Gastrocnemius medialis (tissue), 4 donors: Measurements from ENCODE around the gene CCDC85C.

ENCODE experiments used
- POLR2A ChIP-seq, 2 donors: fragments of 450-650 bp; IDR thresholded peaks; one replicate each; pipeline ENCODE4 v1.6.1; 2017; ENCODE audit warnings: antibody characterized with exemption in 2 of 2, mild to moderate bottlenecking in 2 of 2, moderate library complexity in 2 of 2
- TF ChIP-seq, protein P1 (sequence below), 5 experiments: fragments of 450-650 bp in 3 of 5; fragments of 200-600 bp in 2 of 5; sonication (generic) in 2 of 5; IDR thresholded peaks in 4 of 5; conservative IDR thresholded peaks in 1 of 5; 1 replicate in 4 of 5; 2 replicates in 1 of 5; pipeline ENCODE4 v1.5.1; 2016 to 2019; ENCODE audit warnings: antibody characterized with exemption in 5 of 5, mild to moderate bottlenecking in 3 of 5, moderate library complexity in 3 of 5

DNA sequence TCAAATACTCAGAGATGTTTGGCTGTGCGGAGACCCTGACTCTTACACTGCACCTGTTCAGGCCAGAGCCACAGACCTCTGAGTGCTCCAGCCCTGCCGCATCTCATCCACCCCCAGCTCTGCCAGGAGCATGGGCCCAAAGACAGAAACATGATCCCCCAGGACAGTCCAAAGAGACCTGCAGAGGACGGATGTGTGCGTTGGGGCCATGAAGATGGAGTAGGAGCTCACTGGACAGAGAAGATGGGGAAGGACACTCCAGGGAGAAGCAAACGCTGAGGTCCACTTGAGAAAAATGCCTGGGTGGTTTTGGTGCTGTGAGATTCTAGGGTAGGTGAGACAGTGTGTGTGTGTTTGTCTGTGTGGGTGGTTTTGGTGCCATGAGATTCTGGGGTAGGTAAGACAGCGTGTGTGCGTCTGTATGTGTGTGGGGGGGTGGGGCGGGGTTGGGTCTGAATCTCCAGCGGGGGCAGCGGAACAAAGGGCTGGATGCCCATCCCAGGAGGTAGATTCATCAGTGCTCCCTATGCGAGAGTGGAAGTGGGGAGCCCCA, 40.1 kb upstream of the CCDC85C start:
- TF ChIP-seq, protein P1, sequence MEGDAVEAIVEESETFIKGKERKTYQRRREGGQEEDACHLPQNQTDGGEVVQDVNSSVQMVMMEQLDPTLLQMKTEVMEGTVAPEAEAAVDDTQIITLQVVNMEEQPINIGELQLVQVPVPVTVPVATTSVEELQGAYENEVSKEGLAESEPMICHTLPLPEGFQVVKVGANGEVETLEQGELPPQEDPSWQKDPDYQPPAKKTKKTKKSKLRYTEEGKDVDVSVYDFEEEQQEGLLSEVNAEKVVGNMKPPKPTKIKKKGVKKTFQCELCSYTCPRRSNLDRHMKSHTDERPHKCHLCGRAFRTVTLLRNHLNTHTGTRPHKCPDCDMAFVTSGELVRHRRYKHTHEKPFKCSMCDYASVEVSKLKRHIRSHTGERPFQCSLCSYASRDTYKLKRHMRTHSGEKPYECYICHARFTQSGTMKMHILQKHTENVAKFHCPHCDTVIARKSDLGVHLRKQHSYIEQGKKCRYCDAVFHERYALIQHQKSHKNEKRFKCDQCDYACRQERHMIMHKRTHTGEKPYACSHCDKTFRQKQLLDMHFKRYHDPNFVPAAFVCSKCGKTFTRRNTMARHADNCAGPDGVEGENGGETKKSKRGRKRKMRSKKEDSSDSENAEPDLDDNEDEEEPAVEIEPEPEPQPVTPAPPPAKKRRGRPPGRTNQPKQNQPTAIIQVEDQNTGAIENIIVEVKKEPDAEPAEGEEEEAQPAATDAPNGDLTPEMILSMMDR (IDR thresholded peaks at IDR 0.05 in 4 of 5, conservative IDR thresholded peaks at IDR 0.05 in 1 of 5): no peak
- no peak for TF ChIP-seq POLR2A (IDR thresholded peaks at IDR 0.05)
